Stimulated activated CD8-positive, alpha-beta memory T cell treated with anti-CD3 and anti-CD28 coated beads, Interleukin-15, amount 100 ng/mL, for 4 hours (primary cell): ENCODE measurements around the gene INPP4B.

Source experiments
- DNase-seq, 2 donors: peaks; one replicate each; pipeline ENCODE4 v3.0.0-alpha.2; 2020; ENCODE audit warnings: low read depth in 2 of 2

Gene INPP4B

GRCh38 chr4:142475663-142476062, 370.4 kb downstream of the INPP4B start:
- no peak for DNase-seq

- no peak for DNase-seq
These were observed 371.6 kb downstream of the INPP4B start for GRCh38 chr4:142474398-142475087.

GRCh38 chr4:142473960-142474338, 372.2 kb downstream of the INPP4B start:
- no peak for DNase-seq

DNA sequence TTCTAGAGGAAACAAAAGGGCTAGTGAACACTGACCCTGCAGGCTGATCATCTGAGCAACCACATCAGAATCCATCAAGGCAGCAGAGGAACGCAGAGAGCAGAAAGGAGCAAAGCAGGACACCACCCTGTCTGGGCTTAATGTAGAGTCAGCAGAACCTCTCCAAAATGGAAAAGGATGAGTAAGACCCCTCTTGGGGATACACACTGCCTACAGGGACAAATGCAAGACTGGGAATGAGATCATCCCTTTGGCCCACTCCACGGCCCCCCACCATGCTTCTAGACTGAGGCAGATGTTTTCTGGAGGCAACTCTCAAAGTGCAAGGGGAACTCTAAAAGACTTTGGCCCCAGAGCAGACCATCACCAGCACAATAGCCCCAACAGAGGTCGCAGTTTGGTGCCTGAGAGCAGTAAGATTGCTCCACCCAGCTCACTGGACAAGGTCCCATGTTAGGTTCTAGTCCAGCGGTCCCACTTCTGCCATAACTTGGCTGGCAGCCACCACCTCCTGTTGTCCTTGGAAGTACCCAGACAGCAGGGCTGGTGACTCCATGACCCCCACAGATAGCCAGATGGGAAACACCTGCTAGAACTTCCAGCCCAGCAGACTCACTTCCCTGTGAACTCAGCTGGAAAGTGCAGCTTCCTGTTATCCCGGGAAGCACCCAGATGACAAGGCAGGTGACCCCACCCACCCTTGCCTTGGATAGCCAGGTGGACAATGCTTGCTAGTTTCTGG, 372.7 kb downstream of the INPP4B start:
- no peak for DNase-seq

- no peak for DNase-seq
These were observed 379.0 kb downstream of the INPP4B start for GRCh38 chr4:142467088-142467487.

DNA sequence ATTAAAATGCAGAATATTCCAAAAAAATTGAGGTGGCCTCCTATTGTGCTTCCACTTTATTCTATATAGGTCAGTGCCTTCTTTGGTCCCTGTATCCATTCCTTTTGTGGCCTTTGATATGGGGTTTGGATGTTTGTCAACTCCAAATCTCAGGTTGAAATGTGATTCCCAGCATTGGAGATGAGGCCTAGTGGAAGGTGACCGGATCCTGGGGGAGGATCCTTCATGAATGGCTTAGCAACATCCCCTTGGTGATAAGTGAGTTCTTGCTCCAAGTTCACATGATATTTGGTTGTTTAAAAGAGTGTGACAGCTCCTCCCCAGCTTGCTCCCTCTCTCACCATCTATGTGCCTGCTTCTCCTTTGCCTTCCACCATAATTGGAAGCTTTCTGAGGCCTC, 380.6 kb downstream of the INPP4B start:
- DNase-seq = no peak

GRCh38 chr4:142463206-142463605, 382.9 kb downstream of the INPP4B start:
- DNase-seq = no peak

DNA sequence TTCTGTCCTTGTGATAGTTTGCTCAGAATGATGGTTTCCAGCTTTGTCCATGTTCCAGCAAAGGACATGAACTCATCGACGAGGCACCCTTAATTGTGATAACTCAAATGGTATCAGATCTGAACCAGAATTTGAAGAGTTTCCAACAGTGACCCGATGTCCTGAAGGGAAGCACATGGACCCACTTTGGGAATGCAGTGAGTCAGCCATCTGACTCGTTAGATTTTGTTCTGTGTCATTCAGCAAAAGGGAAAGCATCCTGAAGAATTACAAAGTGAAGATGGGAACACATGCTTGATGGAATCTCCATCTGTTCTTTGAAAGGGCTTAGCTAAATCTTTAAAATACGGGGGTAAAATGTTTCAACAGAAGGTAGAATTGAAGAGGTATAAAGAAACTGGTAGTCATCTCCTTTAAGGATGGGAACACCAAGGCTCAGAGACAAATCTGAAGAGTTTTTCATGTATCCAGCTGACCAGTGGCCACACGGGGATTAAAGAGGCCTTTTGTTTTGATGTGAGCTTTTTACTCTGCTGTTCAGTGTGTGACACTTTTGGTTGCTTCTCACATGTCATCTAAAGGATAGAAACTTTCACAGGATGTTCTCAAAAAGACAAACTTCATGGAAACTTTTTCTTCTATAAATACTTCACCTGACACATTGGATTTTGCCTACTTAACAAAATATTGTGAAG, 393.8 kb downstream of the INPP4B start:
- DNase-seq = no peak

GRCh38 chr4:142449771-142450373, 396.2 kb downstream of the INPP4B start:
- no peak for DNase-seq

DNA sequence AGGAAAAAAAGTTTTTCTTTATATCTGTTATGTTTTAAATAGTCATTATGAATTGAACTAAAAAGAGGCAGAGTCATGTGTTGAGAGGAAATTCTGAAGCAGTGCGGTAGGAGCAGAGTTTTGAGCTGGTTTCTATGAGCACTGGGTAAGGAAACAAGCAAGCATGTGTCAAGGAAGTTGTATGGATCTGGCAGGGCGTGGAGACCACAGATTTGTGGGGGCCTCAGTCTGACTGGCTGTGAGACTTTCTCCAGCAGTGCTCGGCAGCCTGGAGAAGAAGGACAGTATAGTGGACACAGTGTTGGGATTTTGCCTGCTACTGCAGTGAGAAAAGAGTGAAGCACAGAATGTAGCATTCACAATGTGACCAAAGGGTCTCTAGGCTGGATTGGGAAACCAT, 399.1 kb downstream of the INPP4B start:
- DNase-seq = no peak

DNA sequence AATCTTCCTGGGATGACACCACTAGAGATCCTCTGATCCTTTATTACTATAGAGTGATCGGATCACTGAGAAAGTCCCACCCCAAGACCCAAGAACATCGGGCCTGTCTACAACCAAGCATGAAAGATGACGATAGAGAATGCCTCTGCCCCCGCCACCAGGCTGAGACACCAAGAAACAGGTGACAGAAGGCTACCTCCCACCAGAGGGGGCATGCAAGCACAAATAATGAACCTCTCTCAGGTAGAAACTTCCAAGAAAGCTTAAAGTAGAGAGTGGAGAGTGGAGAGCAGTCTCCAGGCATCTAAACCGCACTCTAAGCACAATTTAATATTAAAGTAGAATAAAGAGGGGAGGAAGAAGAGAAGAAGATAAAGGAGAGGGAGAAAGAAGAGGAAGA, 402.6 kb downstream of the INPP4B start:
- no peak for DNase-seq

DNA sequence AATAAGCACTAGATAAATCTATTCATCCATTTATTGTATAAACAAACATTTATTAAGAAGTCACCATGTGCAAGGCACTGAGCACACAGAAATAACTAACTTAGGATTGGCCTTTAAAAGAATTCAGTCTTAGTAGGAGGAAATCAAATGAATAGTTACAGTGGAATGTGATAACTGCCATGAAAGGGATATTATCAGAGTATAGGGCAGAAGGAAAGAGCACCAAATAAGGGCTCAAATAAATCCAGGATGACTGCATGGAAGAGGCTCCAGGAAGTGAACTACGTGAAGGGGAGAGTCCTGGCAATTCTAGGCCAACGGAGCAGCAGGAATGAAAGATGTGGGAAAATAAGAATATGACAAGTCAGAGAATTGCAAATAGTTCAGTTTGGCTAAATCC, 406.0 kb downstream of the INPP4B start:
- DNase-seq = no peak

- DNase-seq = no peak
These were observed 410.4 kb downstream of the INPP4B start for GRCh38 chr4:142435599-142436235.

DNA sequence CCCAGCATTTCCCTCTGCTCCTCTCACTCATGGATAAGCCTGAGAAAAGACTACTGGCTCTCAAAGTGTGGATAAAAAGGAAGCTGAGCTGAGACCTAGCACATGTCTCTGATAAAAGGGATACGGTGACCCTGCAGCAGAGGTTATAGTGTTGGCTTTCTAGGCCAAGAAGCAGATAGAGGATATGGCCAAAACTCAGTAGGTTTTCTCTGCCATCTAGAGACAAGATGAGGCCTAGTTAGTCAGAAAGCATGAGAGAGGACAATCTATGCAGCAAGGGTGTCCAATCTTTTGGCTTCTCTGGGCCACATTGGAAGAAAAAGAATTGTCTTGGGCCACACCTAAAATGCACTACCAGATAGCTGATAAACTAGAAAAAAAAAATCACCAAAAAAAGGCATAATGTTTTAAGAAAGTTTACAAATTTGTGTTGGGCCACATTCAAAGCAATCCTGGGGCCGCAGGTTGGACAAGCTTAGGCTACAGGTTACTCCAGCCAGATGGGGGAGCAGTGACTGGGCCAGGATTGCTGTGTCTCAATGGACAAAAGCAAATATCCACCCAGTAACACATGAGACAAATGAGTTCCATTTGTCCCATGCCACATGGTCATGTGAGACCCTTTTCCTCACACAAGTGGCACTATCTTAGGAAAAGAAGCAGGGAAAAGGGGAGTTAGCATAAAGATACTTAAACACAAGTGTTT, 411.4 kb downstream of the INPP4B start:
- DNase-seq = no peak

DNA sequence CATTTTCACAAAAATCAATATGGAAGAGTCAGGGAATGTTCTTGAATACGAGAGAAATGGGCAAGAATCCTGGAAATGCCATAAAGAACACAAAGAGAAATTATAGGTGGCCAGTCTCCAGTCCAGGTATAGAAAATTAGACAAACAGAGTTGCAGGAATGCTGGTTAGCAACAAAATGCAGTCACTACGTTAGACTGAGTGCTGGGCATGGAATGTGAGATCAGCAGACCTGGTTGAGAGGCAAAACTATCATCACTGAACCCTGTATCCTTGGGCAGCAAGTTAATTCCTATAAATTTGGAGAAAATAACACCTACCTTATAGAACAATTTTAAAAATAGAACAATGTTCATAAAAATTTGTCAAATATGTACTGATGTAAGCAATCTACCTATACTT, 417.4 kb downstream of the INPP4B start:
- no peak for DNase-seq

GRCh38 chr4:142427456-142427855, 418.6 kb downstream of the INPP4B start:
- DNase-seq = no peak

DNA sequence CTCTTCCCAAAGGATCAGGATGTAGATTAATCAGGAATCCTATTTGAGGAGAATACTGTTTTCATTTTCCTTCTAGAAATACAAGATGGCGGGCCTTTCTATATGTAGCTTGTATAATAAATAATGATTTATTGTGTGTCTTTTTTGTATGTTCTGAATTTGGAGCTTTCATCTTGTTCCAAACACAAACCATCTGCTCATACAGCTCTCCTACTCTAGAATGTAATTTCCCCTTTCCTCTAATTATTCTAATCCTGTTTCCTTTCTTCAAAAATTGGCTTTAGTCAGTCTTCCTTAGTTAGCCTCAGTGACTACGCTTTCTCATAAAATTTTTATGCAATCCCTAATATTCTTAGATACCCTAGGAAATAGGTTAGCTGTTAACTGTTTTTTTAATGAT, 422.2 kb downstream of the INPP4B start:
- DNase-seq = no peak

- no peak for DNase-seq
These were observed 425.6 kb downstream of the INPP4B start for GRCh38 chr4:142420311-142421095.

DNA sequence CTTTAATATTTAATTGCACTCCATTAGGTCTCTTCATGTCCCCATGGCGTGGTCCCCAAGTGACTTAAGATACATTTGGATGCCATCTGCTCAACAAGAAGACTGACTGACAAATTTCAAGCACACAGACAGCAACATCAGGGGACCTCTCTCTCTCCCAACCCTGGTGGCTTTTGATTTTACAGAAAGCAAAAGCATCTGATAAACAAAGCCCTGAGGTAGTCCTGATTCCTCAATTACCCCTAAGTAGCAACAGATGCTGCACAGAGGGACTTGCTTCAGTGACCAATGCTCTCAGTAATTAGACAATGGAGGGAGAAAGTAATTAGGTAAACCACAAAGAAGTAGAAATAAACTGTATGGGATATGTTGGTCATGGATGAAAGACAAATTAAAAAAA, 426.4 kb downstream of the INPP4B start:
- DNase-seq = no peak

- DNase-seq = no peak
These were observed 427.4 kb downstream of the INPP4B start for GRCh38 chr4:142418697-142419096.
